H4 (cell line): ENCODE results near the gene NUBPL. TPM values are rescaled to one million over a fixed set of nuclear protein-coding genes. Genes with fewer than 3 reads are reported as not detected.
"Not testable (repeated sequence)": the region's sequence is repeated elsewhere in the genome, so short reads cannot be mapped to it uniquely, and the experiment has no call there.

ENCODE experiments used
- DNase-seq: peaks from one replicate; pipeline ENCODE4 v3.0.0-alpha.2; 2015; ENCODE audit warnings: low spot score
- total RNA-seq: library from RNA; depleted of rRNA; stranded (reverse); fragments of >200 nt; shearing (Covaris generic); gene quantifications from 2 replicates; pipeline ENCODE4 v1.2.3, GENCODE V29; 2014

The NUBPL gene
- total RNA-seq, 1 experiment from 2014 or later = 17.3 TPM

DNA sequence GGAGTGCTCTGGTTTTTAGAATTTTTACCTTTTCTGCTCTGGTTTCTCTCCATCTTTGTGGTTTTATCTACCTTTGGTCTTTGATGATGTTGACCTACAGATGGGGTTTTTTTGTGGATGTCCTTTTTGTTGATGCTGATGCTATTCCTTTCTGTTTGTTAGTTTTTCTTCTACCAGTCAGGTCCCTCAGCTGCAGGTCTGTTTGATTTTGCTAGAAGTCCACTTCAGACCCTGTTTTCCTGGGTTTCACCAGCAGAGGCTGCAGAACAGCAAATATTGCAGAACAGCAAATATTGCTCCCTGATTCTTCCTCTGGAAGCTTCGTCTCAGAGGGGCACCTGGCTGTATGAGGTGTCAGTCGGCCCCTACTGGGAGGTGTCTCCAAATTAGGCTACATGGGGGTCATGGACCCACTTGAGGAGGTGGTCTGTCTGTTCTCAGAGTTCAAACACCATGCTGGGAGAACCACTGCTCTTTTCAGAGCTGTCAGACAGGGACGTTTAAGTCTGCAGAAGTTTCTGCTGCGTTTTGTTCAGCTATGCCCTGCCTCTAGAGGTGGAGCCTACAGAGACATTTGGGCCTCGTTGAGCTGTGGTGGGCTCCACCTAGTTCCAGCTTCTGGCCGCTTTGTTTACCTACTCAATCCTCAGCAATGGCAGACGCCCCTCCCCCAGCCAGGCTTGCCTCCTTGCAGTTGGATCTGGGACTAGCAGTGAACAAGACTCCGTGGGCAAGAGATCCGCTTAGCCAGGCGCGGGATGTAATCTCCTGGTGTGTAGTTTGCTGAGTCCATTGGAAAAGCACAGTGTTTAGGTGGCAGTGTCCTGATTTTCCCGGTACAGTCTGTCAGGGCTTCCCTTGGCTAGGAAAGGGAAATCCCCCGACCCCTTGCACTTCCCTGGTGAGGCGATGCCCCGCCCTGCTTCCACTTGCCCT lies 250.8 kb downstream of the NUBPL start:
- not testable (repeated sequence) for DNase-seq

DNA sequence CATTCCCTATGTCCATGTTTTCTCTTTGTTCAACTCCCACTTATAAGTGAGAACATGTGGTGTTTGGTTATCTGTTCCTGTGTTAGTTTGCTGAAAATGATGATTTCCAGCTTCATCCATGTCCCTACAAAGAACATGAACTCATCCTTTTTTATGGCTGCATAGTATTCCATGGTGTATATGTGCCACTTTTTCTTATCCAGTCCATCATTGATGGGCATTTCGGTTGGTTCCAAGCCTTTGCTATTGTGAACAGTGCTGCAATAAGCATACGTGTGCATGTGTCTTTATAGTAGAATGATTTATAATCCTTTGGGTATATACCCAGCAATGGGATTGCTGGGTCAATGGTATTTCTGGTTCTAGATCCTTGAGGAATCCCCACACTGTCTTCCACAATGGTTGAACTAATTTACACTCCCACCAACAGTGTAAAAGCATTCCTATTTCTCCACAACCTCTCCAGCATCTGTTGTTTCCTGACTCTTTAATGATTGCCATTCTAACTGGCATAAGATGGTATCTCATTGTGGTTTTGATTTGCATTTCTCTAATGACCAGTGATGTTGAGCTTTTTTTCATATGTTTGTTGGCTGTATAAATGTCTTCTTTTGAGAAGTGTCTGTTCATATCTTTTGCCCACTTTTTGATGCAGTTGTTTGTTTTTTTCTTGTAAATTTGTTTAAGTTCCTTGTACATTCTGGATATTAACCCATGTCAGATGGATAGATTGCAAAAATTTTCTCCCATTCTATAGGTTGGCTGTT lies 252.7 kb downstream of the NUBPL start:
- DNase-seq = not testable (repeated sequence)

DNA sequence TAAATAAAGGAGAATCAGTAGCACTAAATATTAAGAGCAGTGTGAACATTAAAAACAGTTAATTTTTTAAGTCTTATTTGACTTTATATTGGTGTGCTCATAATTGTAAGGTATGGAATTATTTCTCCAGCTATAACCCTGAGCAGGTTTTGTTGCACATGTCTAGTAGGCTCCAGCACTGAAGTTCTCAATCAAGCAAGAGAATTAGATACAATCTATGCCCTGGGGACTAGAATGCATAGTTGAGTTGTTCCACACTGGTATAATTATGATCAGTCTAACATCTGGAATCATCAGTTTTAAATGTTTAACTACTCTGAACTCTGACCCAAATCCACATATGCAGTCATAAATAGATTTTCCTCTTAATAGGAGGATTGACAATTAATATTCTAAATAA lies 258.1 kb downstream of the NUBPL start:
- DNase-seq = no peak

DNA sequence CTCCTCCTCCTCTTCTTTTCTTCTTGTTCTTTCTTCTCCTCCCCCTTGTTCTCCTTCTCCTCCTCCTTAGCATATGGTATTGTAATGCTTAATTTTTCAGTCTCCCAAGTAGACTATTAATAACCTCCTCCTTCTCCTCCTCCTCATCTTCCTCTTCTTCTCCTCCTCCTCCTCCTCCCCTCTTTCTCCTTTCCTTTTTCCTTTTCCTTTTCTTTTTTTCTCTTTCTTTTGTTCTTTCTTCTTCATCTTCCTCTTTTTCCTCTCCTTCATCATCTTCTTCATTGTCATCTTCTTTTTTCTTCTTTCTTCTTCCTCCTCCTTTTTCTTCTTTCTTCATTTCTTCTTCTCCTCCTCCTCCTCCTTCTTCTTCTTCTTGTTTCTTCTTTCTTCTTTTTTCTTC lies 264.3 kb downstream of the NUBPL start:
- DNase-seq = no peak

DNA sequence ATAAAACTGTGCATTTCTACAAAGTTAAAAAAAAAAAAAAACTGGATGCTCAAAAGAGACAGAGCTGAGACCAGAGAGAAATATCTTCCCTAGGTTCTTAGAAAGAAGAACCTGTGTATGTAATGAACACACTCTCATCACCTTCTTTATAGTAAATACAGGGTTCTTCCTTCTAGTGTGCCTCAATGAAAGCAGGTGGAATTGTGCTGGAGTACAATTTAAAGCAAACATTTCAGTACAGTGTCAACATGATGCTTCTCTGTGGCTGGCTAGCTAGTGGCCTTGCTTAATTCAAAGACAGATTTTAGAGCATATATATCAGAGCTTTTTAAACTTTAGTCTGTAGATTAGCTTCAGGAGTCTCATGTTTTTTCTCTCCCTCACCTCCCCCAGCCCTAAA lies 266.1 kb downstream of the NUBPL start:
- DNase-seq = no peak

DNA sequence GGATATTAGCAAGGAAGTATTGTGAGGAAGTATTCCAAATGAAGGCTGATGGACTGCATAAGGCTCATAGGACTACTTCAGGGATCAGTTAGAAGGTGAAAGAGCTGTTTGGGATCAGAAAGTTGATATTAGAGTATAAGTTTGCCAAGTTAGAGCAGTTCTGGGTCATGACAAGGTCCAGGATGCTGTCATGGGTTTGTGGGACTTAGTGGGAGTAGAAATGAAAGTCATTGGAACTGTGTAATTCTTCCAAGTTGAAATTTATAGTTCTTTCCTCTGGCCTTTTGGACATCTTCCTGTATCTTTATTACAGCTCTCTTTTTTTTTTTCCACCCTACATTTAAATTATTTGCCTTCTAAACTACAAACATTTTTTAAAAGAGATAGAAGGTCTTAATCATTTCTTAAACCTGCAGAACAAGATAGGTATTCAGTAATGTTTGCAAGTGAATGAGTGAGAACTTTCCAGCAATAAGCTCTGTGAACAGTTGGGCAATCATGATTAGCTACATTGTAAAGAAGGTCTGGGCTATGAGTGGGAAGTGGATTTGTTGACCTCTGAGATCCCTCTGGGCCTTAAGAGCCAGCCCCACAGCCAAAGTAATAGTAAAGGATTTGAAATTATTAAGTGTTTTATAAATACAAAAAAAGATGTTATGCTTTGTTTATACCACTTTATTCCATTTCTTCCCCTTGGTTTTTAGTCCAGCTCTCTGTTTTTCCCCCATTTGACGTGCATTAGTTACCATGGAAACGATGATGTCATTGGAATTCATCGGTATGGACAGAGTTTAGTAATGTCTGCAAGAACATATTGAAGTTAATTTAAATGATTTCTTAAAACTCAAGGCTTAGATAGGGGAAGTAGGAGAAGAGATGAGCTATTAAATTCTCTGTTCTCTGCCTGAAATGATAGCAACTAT lies 268.0 kb downstream of the NUBPL start:
- peak; percentile 5 for DNase-seq

DNA sequence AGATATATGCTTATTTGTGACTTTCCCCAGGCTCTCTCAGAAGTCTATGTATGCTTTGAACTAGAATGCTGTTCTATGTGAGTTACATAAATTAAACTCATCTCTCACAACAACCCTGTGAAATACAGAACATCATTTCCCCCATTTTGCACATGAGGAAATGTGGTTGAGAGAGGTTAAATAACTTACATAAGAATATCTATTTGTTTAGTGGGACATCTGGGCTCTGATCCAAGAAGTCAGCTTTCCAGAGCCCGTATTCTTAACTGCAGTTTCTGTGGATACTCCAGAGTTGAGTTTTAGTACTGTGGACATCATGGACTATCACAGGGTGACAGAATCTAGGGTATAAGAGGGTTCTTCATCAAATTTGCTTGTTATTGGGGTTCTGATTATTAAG lies 273.4 kb downstream of the NUBPL start:
- DNase-seq = no peak

DNA sequence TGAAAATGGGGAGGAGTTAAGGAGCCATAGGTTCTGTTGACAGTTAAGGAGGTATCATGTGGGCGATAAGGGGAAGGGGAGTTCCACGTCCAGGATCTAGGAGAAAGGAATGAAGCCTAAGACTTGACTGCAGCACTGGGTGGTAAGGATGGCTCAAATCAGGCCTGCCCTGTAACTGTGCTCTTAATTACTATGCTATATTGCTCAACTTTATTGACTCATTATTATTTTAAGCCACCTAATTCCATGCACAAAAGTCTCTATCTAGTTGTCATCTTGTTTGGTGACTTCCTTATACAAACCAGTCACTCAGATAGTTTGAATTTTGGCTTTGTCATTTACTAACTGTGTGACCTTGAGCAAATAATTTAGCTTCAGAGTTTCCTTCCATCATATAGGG lies 273.8 kb downstream of the NUBPL start:
- no peak for DNase-seq

DNA sequence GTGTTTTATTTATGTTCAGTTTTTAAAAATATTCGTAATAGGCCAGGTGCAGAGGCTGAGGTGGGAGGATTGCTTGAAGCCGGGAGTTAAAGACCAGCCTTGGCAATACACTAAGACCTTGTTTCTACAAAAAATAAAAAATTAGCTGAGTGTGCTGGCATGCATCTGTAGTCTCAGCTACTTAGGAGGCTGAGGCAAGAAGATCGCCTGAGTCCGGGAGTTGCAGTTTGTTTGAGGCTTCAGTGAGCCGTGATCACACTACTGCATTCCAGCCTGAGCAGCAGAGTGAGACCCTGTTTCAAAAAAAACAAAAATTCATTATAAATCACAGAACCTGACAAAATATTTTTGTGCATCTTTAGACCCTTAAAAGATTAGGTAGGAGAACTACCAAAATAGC lies 275.8 kb downstream of the NUBPL start:
- no peak for DNase-seq

DNA sequence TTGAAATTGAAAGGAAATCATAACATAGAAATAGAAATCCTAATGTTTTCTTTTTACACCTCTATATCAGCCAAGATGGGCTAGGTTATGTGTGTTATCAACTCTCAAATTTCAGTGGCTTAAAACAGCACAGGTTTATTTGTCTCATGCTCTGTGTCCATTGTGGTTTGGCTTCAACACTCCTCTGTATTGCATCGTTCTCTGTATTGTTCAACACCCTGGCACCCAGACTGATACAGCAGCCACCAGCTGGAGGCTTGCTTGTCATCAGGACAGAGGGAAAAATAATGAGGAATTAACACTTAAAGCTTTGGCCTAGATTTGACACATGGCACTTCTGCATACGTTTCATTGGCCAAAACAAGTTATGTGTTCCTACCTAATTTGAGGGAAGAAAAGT lies 281.7 kb downstream of the NUBPL start:
- DNase-seq = peak; percentile 7

DNA sequence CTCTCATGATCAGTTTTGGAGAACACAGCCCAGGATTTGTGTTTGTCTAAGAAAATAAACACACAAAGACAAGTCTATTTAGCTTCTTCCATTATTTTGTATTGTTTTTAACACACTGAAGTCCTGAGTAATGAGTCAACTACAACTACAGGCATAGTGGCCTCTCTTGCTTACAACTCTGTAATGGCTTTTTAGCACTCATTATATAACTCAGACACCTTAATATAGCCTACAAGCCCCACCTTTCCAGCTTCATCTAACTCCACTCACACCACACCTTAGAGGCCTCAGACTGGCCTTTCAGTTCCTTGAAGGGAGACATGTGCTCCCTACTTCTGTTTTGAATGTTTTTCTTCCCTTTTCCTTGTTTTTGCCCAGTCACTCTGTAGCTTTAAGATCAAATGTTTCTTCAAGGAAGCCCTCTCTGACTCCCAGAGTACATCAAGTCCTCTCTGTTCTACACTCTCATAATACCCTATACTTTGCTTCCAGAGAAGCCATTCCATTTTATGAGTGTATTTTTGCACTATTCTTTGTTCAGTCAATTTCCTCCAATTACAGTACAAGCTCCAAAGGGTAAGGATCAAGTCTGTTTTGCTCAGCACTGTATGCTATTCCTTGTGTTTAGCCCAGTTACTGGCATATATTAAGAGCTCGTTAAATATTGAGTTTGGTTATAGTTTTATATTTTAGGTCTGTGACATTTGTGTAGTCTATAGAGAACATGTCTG lies 282.3 kb downstream of the NUBPL start:
- no peak for DNase-seq

DNA sequence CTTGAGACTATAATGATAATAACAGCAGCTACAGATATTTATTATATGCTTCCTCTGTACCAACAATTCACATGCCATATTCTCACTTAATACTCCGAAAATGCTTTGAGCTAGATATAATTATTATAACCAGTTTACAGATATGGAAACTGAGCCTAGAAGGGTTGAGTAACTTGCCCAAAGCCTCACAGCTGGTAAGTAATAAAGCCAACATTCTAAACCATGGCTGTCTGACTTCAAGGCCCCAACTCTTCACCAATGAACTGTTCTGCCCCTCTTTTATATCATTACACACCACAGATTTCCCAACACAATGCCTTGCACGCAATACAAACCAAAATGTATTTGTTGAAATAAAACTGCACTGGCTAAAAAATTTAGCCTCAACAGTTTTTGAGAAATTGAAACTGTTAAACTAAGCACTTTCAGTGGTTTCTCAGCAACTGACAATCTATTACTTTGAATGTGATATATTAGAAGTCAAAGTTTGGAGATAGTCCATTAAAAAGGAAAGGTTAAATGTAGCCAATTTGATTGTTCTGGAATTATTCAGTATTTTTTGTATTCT lies 293.4 kb downstream of the NUBPL start:
- DNase-seq = no peak

DNA sequence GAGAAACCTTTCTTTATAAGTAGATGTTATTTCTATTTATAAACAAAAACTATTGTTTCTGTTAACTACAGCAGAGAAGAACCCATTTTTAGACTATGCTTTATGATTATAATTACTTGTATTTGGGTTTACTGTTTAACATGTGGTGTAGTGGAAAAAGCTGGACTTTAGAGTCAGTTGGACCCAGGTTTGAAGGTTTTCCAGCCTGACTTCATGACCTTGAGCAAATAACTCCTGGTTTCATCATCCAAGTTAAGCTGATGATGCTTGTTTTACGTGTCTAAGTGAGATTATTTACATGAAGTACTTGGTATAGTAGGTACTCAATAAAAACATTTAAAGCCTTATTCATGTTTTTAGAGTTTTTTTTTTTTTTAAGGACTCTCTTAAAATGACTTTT lies 294.1 kb downstream of the NUBPL start:
- no peak for DNase-seq

DNA sequence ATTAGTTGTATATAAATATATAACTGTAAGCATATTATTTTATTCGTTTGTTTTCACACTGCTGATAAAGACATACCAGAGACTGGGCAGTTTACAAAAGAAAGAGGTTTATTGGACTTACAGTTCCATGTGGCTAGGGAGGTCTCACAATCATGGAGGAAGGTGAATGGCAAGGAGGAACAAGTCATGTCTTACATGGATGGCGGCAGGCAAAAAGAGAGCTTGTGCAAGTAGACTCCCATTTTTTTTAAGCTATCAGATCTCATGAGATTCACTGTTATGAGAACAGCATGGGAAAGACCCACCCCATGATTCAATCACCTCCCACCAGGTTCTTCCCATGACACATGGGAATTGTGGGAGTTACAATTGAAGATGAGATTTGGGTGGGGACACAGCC lies 294.8 kb downstream of the NUBPL start:
- DNase-seq = not testable (repeated sequence)

DNA sequence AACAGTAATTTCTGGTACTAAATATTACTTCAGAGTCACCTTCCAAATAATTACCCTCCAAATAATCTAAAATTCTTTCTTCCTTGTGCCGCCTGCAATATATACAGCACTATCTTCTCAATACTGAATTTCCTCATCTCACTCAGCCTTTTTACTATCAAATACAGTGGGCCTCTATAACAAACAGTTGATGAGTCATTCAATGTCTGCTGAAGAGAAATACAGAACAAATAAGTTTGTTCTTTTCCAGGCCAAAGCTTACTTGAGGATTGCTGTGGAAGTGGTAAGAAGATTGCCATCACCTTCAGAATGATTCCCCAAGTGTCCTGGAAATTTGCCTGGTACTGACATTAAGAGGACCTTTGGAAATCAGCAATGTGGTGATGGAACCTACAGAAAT lies 297.7 kb downstream of the NUBPL start:
- no peak for DNase-seq

DNA sequence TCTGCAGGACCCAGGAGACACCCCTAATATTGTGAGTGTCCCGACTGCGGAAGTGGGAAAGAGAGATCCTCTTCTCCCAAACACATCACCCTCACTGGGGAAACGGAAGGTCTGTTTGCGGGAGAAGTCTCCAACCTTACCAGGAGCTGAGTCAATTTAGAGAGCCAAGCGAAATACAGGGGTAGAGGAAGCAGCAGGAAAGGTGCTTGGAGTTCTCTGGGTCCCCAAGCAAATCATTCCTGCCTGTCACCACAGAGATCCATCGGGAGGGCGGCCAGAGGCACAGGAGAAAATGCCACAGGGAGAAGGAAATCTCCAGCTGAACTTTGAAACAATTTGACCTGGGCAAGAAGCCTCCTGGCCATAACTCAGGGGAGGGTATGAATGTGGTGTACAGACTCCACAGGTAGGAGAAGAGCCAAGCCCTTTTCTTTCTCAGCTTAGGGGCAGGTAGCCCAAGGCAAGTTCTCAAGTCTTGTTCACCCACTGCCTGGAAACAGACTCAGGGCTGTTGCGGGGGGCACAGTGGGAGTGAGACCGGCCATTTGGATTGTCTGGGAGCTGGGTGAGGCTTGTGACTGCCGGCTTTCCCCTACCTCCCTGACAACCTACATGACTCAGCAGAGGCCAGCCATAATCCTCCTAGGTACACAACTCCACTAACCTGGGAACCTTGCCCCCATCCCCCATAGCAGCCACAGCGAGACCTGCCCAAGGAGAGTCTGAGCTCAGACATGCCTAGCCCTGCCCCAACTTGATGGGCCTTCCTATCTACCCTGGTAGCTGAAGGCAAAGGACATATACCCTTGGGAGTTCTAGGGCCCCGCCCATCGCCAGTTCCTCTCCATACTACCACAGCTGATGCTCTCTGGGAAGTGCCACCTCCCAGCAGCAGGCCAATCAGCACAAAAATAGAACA lies 304.0 kb downstream of the NUBPL start:
- DNase-seq = no peak

DNA sequence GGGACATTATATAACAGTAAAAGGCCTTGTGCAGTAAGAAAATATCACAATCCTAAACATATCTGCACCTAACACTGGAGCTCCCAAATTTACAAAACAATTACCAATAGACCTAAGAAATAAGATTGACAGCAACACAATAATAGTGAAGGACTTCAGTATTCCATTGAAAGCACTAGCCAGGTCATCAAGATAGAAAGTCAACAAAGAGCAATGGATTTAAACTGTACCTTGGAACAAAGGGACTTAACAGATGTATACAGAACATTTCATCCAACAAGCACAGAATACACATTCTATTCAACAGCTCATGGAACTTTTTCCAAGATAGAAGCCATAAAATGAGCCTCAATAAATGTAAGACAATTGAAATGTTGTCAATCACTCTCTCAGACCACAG lies 306.4 kb downstream of the NUBPL start:
- no peak for DNase-seq

DNA sequence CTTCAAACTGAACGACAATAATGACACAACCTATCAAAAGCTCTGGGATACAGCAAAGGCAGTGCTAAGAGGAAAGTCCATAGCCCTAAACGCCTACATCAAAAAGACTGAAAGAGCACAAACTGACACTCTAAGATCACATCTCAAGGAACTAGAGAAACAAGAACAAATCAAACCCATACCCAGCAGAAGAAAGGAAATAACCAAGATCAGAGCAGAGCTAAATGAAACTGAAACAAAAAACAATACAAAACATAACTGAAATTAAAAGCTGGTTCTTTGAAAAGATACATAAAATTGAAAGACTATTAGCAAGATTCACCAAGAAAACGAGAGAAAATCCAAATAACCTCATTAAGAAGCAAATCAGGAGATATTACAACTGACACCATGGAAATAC lies 306.9 kb downstream of the NUBPL start:
- not testable (repeated sequence) for DNase-seq

DNA sequence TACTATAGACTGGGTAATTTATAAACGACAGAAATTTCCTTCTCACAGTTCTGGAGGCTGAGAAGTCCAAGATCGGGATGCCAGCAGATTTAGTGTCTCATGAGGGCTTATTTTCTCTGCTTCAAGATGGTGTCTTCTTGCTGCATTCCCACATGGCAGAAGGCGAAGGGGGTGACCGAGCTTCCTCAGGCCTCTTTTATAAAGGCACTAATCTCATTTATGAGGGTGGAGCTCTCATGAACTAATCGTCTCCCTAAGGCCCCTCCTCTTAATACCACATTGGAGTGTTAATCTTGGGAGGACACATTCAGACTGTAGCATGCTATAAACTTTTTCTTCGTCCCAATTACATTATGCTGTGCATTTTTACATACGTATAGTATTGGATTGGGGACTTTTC lies 315.5 kb downstream of the NUBPL start:
- no peak for DNase-seq
